Naive thymus-derived CD8-positive, alpha-beta T cell (primary cell): Measurements from ENCODE around the gene CYP27B1. TPM values are rescaled to one million over a fixed set of nuclear protein-coding genes. Genes with fewer than 3 reads are reported as not detected.
A peak's percentile ranks its signal among the peaks of the same experiment; 100 is the strongest.

Experiments used
- ATAC-seq, 2 donors: fragments of 150-1000 bp; cut with Tn5 transposase in 1 of 2; sonication (Bioruptor Pico), chemical (Tn5 transposase) in 1 of 2; 1 replicate in 1 of 2; 2 replicates in 1 of 2; pipeline ENCODE4 v1.10.0; 2021; ENCODE audit warnings: mild to moderate bottlenecking in 2 of 2, moderate library complexity in 2 of 2
- POLR2A ChIA-PET: fragments of 350-600 bp; sonication (Branson Sonifier 250); formaldehyde crosslinking; loops from one replicate; lab custom pipeline; 2021; ENCODE audit warnings: antibody characterized with exemption; lab: Charles Lee
- DNase-seq, 10 donors: peaks; one replicate each; pipeline versions ENCODE4 v3.0.0 to v3.0.0-alpha.2; 2020 to 2022
- H3K27ac Mint-ChIP-seq, 10 donors: one replicate each; pipeline ENCODE4 v1.8.0; 2020 to 2022; ENCODE audit warnings: mild to moderate bottlenecking in 10 of 10, mixed read lengths in 10 of 10, moderate library complexity in 4 of 10, inconsistent platforms in 1 of 10
- H3K27me3 Mint-ChIP-seq, 5 donors: one replicate each; pipeline ENCODE4 v1.8.0; 2021 to 2022; ENCODE audit warnings: mixed read lengths in 5 of 5
- H3K36me3 Mint-ChIP-seq, 3 donors: one replicate each; pipeline ENCODE4 v1.8.0; 2020 to 2022; ENCODE audit warnings: mixed read lengths in 3 of 3, mild to moderate bottlenecking in 2 of 3, inconsistent platforms in 1 of 3
- H3K4me1 Mint-ChIP-seq, 4 donors: one replicate each; pipeline ENCODE4 v1.8.0; 2021 to 2022; ENCODE audit warnings: mixed read lengths in 4 of 4
- H3K4me3 Mint-ChIP-seq, 10 donors: one replicate each; pipeline ENCODE4 v1.8.0; 2020 to 2022; ENCODE audit warnings: mild to moderate bottlenecking in 10 of 10, mixed read lengths in 10 of 10, moderate library complexity in 6 of 10, inconsistent platforms in 1 of 10
- H3K9me3 Mint-ChIP-seq, 9 donors: one replicate each; pipeline ENCODE4 v1.8.0; 2020 to 2022; ENCODE audit warnings: mixed read lengths in 9 of 9, mild to moderate bottlenecking in 3 of 9, inconsistent platforms in 1 of 9, moderate library complexity in 1 of 9
- polyA plus RNA-seq, 3 donors: library from polyadenylated mRNA; unstranded; fragments of 300-500 nt; fragmentation: Illumina TruSeq; gene quantifications; one replicate each; pipeline ENCODE4 v1.2.3, GENCODE V29; 2021
- total RNA-seq, 8 experiments: library from RNA in 2 of 8; stranded (reverse) in 2 of 8; gene quantifications; one replicate each; pipeline ENCODE4 v1.2.3 and lab custom pipeline; 2021 to 2026

Gene CYP27B1
- total RNA-seq (1 to 10 TPM; 1.4 to 1.6 TPM), polyA plus RNA-seq (not detected), total RNA-seq (lab: John Stamatoyannopoulos, UW) (0.30 to 13.9 (median 1.7) reads per million in 6 experiments)

- H3K4me1 Mint-ChIP-seq: peaks cover 20 to 50% (median 38%) of the 10 kb centered on the region in 4 donors
- H3K9me3 Mint-ChIP-seq: no peaks in the 10 kb centered on the region
- peak within 1 kb of the TSS; percentile 82 to 94 (median 87) for H3K4me3 Mint-ChIP-seq
- peak; percentile 3 to 16 for ATAC-seq
- peaks cover 0 to 18% (median 3%) of the 10 kb centered on the region in 3 donors for H3K36me3 Mint-ChIP-seq
- no peak for DNase-seq
- peaks cover 5 to 27% (median 17%) of the 10 kb centered on the region in 5 donors for H3K27me3 Mint-ChIP-seq
- POLR2A ChIA-PET: interaction anchor here (0.5 to 3.0 kb wide), 5 partner anchors 10 to 1286 kb away, joined by 3 to 17 read pairs (median 3); partner anchors contain the start of gene TSPAN31
- H3K27ac Mint-ChIP-seq: peak within 1 kb of the TSS in 3 of 10 donors; percentile 62 to 82 (median 69)
These were observed at the start of gene CYP27B1 for GRCh38 chr12:57766464-57767304. Gene CYP27B1, minus strand, starts transcription at chr12:57767078. Its CDS starts 37 bp downstream, at chr12:57767041.

GRCh38 chr12:57816001-57816854, 49.4 kb upstream of the CYP27B1 start:
- POLR2A ChIA-PET: interaction anchor here (1.3 kb wide), 1 partner anchor 28 kb away, joined by 3 read pairs; no protein-coding TSS in a partner anchor
- Mint-ChIP-seq H3K9me3 (no peaks in the 10 kb centered on the region), H3K4me3 (no peak overlapping the region), H3K4me1 (peaks cover 6 to 10% (median 6%) of the 10 kb centered on the region in 4 donors), H3K36me3 (peaks cover 0 to 23% (median 0%) of the 10 kb centered on the region in 3 donors), H3K27ac (peak overlapping the region in 6 of 10 donors; percentile 33 to 83 (median 44)), H3K27me3 (no peaks in the 10 kb centered on the region)
- ATAC-seq (no peak), DNase-seq (no peak)

GRCh38 chr12:57815177-57816000, 48.5 kb upstream of the CYP27B1 start:
- Mint-ChIP-seq H3K9me3 (no peaks in the 10 kb centered on the region), H3K27me3 (no peaks in the 10 kb centered on the region)
- no peak for ATAC-seq

GRCh38 chr12:57813971-57814772, 47.3 kb upstream of the CYP27B1 start:
- POLR2A ChIA-PET: interaction anchor here (1.9 kb wide), 1 partner anchor 33 kb away, joined by 5 read pairs; the partner anchor contains the start of gene CTDSP2
- H3K36me3 Mint-ChIP-seq: peaks cover 0 to 21% (median 4%) of the 10 kb centered on the region in 3 donors
- peak overlapping the region in 1 of 10 donors; percentile 70 for H3K4me3 Mint-ChIP-seq
- peaks cover 4 to 10% (median 6%) of the 10 kb centered on the region in 4 donors for H3K4me1 Mint-ChIP-seq
- ATAC-seq: no peak
- H3K27ac Mint-ChIP-seq: peak overlapping the region in 2 of 10 donors; percentile 17 to 72
- no peak for DNase-seq
- no peaks in the 10 kb centered on the region for H3K9me3 Mint-ChIP-seq
- no peaks in the 10 kb centered on the region for H3K27me3 Mint-ChIP-seq

More at GRCh38 chr12:57815177-57816000, 48.5 kb upstream of the CYP27B1 start:
- DNase-seq: no peak
- peak overlapping the region in 6 of 10 donors; percentile 31 to 83 (median 58) for H3K27ac Mint-ChIP-seq
- peaks cover 4 to 10% (median 6%) of the 10 kb centered on the region in 4 donors for H3K4me1 Mint-ChIP-seq
- H3K4me3 Mint-ChIP-seq: peak overlapping the region in 1 of 10 donors; percentile 70
- H3K36me3 Mint-ChIP-seq: peaks cover 0 to 19% (median 0%) of the 10 kb centered on the region in 3 donors
- POLR2A ChIA-PET: interaction anchor here (1.1 kb wide), 1 partner anchor 9 kb away, joined by 3 read pairs; no protein-coding TSS in a partner anchor

GRCh38 chr12:57813111-57813970, 46.5 kb upstream of the CYP27B1 start:
- POLR2A ChIA-PET: interaction anchor here (1.9 kb wide), 1 partner anchor 33 kb away, joined by 5 read pairs; the partner anchor contains the start of gene CTDSP2
- Mint-ChIP-seq H3K27me3 (no peaks in the 10 kb centered on the region), H3K4me3 (no peak overlapping the region), H3K9me3 (no peaks in the 10 kb centered on the region), H3K27ac (peak overlapping the region in 3 of 10 donors; percentile 17 to 72 (median 41)), H3K36me3 (peaks cover 0 to 18% (median 4%) of the 10 kb centered on the region in 3 donors), H3K4me1 (peaks cover 2 to 7% (median 5%) of the 10 kb centered on the region in 4 donors)
- DNase-seq (no peak), ATAC-seq (no peak)

- H3K27me3 Mint-ChIP-seq: no peaks in the 10 kb centered on the region
- no peak for ATAC-seq
- no peak overlapping the region for H3K4me3 Mint-ChIP-seq
- no peak for DNase-seq
- H3K27ac Mint-ChIP-seq: no peak overlapping the region
- peaks cover 0 to 6% (median 3%) of the 10 kb centered on the region in 4 donors for H3K4me1 Mint-ChIP-seq
- peaks cover 0 to 32% (median 4%) of the 10 kb centered on the region in 3 donors for H3K36me3 Mint-ChIP-seq
- no peaks in the 10 kb centered on the region for H3K9me3 Mint-ChIP-seq
- POLR2A ChIA-PET: interaction anchor here (1.9 kb wide), 1 partner anchor 18 kb away, joined by 4 read pairs; no protein-coding TSS in a partner anchor
These were observed 44.3 kb upstream of the CYP27B1 start for GRCh38 chr12:57811028-57811755.

- H3K27me3 Mint-ChIP-seq: no peaks in the 10 kb centered on the region
- no peak for ATAC-seq
- H3K4me1 Mint-ChIP-seq: peaks cover 0 to 4% (median under 1%) of the 10 kb centered on the region in 4 donors
- POLR2A ChIA-PET: no interaction called here
- peaks cover 0 to 34% (median 4%) of the 10 kb centered on the region in 3 donors for H3K36me3 Mint-ChIP-seq
- no peaks in the 10 kb centered on the region for H3K9me3 Mint-ChIP-seq
- DNase-seq: no peak
- H3K27ac Mint-ChIP-seq: no peak overlapping the region
- no peak overlapping the region for H3K4me3 Mint-ChIP-seq
These were observed 43.6 kb upstream of the CYP27B1 start for GRCh38 chr12:57810450-57810849.

GRCh38 chr12:57809425-57809824, 42.5 kb upstream of the CYP27B1 start:
- DNase-seq (no peak), ATAC-seq (no peak)
- no peaks in the 10 kb centered on the region for H3K9me3 Mint-ChIP-seq
- H3K4me1 Mint-ChIP-seq: peaks cover 0 to 3% (median under 1%) of the 10 kb centered on the region in 4 donors
- H3K27me3 Mint-ChIP-seq: no peaks in the 10 kb centered on the region
- POLR2A ChIA-PET: no interaction called here
- H3K4me3 Mint-ChIP-seq: no peak overlapping the region
- peaks cover 0 to 35% (median 4%) of the 10 kb centered on the region in 3 donors for H3K36me3 Mint-ChIP-seq
- H3K27ac Mint-ChIP-seq: no peak overlapping the region

- Mint-ChIP-seq H3K4me3 (no peak overlapping the region), H3K27me3 (no peaks in the 10 kb centered on the region), H3K9me3 (no peaks in the 10 kb centered on the region), H3K4me1 (peaks cover 0 to 4% (median under 1%) of the 10 kb centered on the region in 4 donors), H3K27ac (no peak overlapping the region), H3K36me3 (peaks cover 0 to 41% (median 6%) of the 10 kb centered on the region in 3 donors)
- POLR2A ChIA-PET: no interaction called here
- ATAC-seq: no peak
- no peak for DNase-seq
These were observed 41.5 kb upstream of the CYP27B1 start for GRCh38 chr12:57808351-57808750.
